Neural progenitor cell (in vitro differentiated cells): ENCODE measurements around the gene DNAH3.

Experiments
- CTCF ChIP-seq: fragments of 200-600 bp; sonication (generic); IDR thresholded peaks from 2 replicates; pipeline ENCODE4 v1.5.1; 2017; ENCODE audit warnings: antibody characterized with exemption, mild to moderate bottlenecking
- EZH2 ChIP-seq: fragments of 200-600 bp; sonication (generic); IDR thresholded peaks from 2 replicates; pipeline ENCODE4 v1.6.1; 2017; ENCODE audit warnings: antibody characterized with exemption, mild to moderate bottlenecking, moderate library complexity

- no peak for TF ChIP-seq EZH2
- no peak for TF ChIP-seq CTCF
Observed at GRCh38 chr16:21069986-21070385, 80.7 kb downstream of the DNAH3 start.
